Gastrocnemius medialis (tissue), 4 donors: Measurements from ENCODE around the gene ANKRD11.

ENCODE experiments used
- POLR2A ChIP-seq, 2 donors: fragments of 450-650 bp; IDR thresholded peaks; one replicate each; pipeline ENCODE4 v1.6.1; 2017; ENCODE audit warnings: antibody characterized with exemption in 2 of 2, mild to moderate bottlenecking in 2 of 2, moderate library complexity in 2 of 2
- TF ChIP-seq, protein P1 (sequence below), 5 experiments: fragments of 450-650 bp in 3 of 5; fragments of 200-600 bp in 2 of 5; sonication (generic) in 2 of 5; IDR thresholded peaks in 4 of 5; conservative IDR thresholded peaks in 1 of 5; 1 replicate in 4 of 5; 2 replicates in 1 of 5; pipeline ENCODE4 v1.5.1; 2016 to 2019; ENCODE audit warnings: antibody characterized with exemption in 5 of 5, mild to moderate bottlenecking in 3 of 5, moderate library complexity in 3 of 5

DNA sequence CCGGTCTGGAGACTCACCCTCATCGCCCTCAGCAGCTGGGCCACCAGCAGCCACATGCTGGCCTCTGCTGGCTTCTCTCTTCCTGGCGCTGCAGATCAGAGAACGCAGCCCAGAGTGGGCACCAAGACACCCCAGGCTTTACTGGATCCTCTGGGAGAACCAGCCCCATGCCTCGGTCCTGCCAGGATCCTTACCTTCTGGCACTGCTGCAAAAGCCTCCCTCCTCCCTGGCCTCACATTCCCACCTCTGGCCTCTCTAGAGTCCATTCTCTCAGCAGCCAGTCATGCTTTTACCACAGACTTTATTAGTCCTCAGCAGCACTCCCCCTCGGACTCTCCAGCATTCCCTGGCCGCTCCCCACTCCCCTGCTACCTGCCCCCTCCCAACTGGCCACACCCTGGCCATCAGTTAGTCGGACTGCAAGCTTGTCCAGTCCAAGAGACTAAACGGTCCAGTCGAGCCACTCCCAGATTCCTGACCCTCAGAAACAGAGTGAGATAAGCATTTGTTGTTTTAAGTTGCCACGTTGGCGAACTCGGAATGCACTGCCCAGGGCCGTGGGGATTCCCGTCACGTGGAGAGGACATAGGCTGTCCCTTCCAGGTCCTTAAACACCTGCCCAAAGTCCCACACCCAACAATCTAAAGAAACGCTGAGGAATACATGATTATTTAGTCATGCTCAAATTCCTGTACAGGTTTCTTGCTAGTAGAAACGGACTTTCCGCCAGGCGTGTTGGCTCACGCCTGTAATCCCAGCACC is 11.9 kb upstream of the ANKRD11 start:
- TF ChIP-seq, protein P1, sequence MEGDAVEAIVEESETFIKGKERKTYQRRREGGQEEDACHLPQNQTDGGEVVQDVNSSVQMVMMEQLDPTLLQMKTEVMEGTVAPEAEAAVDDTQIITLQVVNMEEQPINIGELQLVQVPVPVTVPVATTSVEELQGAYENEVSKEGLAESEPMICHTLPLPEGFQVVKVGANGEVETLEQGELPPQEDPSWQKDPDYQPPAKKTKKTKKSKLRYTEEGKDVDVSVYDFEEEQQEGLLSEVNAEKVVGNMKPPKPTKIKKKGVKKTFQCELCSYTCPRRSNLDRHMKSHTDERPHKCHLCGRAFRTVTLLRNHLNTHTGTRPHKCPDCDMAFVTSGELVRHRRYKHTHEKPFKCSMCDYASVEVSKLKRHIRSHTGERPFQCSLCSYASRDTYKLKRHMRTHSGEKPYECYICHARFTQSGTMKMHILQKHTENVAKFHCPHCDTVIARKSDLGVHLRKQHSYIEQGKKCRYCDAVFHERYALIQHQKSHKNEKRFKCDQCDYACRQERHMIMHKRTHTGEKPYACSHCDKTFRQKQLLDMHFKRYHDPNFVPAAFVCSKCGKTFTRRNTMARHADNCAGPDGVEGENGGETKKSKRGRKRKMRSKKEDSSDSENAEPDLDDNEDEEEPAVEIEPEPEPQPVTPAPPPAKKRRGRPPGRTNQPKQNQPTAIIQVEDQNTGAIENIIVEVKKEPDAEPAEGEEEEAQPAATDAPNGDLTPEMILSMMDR (IDR thresholded peaks at IDR 0.05 in 4 of 5, conservative IDR thresholded peaks at IDR 0.05 in 1 of 5) = no peak
- no peak for TF ChIP-seq POLR2A (IDR thresholded peaks at IDR 0.05)
